Loucy (cell line): ENCODE measurements around the gene ADAM23.

Experiments
- H2AFZ ChIP-seq: fragments of 200-600 bp; sonication (generic); 2 replicates; pipeline ENCODE4 v1.6.0; 2016; ENCODE audit warnings: antibody characterized with exemption, mild to moderate bottlenecking, low read length, moderate library complexity
- H3F3A ChIP-seq: fragments of 200-600 bp; 2 replicates; pipeline ENCODE4 v1.6.0; 2016; ENCODE audit warnings: antibody characterized with exemption, low read depth, mild to moderate bottlenecking
- H3K27me3 ChIP-seq: fragments of 200-600 bp; sonication (generic); 2 replicates; pipeline ENCODE4 v1.6.1; 2014; ENCODE audit warnings: low read length, mild to moderate bottlenecking; ENCODE audit not compliant: insufficient read depth, poor library complexity, severe bottlenecking
- H3K36me3 ChIP-seq: fragments of 200-600 bp; sonication (generic); 2 replicates; pipeline ENCODE4 v1.6.1; 2016; ENCODE audit warnings: low read length; ENCODE audit not compliant: insufficient read depth
- H3K4me1 ChIP-seq: fragments of 200-600 bp; sonication (generic); 2 replicates; pipeline ENCODE4 v1.5.1; 2014; ENCODE audit warnings: low read length, mild to moderate bottlenecking; ENCODE audit not compliant: insufficient read depth, poor library complexity, severe bottlenecking
- H3K4me2 ChIP-seq: fragments of 200-600 bp; sonication (generic); 2 replicates; pipeline ENCODE4 v1.6.0; 2014; ENCODE audit warnings: antibody characterized with exemption, low read length, low read depth, mild to moderate bottlenecking; ENCODE audit not compliant: poor library complexity, severe bottlenecking
- H3K4me3 ChIP-seq: fragments of 200-600 bp; sonication (generic); 2 replicates; pipeline ENCODE4 v1.5.1; 2014; ENCODE audit warnings: low read length, mild to moderate bottlenecking, mixed read lengths; ENCODE audit not compliant: poor library complexity, severe bottlenecking
- H3K79me2 ChIP-seq: fragments of 200-600 bp; sonication (generic); 2 replicates; pipeline ENCODE4 v1.6.1; 2014; ENCODE audit warnings: low read length; ENCODE audit not compliant: insufficient read depth
- H3K9ac ChIP-seq: fragments of 200-600 bp; sonication (generic); 2 replicates; pipeline ENCODE4 v1.6.0; 2014; ENCODE audit warnings: mild to moderate bottlenecking, low read depth, low read length, moderate library complexity; ENCODE audit not compliant: poor library complexity, severe bottlenecking
- H3K9me2 ChIP-seq: fragments of 200-600 bp; sonication (generic); replicated peaks from 2 replicates; pipeline ENCODE4 v1.6.1; 2016; ENCODE audit warnings: low read depth, low read length, mixed read lengths
- H3K9me3 ChIP-seq: fragments of 200-600 bp; sonication (generic); 2 replicates; pipeline ENCODE4 v1.6.1; 2014; ENCODE audit warnings: mild to moderate bottlenecking, antibody characterized with exemption, low read length, low read depth; ENCODE audit not compliant: insufficient read depth
- H4K20me1 ChIP-seq: fragments of 200-600 bp; sonication (generic); 2 replicates; pipeline ENCODE4 v1.6.0; 2014; ENCODE audit warnings: antibody characterized with exemption, low read length, mild to moderate bottlenecking; ENCODE audit not compliant: insufficient read depth, poor library complexity, severe bottlenecking
- EZH2phosphoT487 ChIP-seq: fragments of 200-600 bp; IDR thresholded peaks from 2 replicates; pipeline ENCODE4 v1.6.1; 2018; ENCODE audit warnings: antibody characterized with exemption, mild to moderate bottlenecking, moderate library complexity, borderline replicate concordance
- TF ChIP-seq, protein P1 (sequence below): fragments of 200-600 bp; sonication (generic); conservative IDR thresholded peaks from 2 replicates; pipeline ENCODE4 v1.5.1; 2014; ENCODE audit warnings: mild to moderate bottlenecking, antibody characterized with exemption, low read length

ADAM23 gene

GRCh38 chr2:206657087-206657486 lies 213.8 kb downstream of the ADAM23 start:
- no peaks in the 10 kb centered on the region for H3K27me3 ChIP-seq
- no peak overlapping the region for H3K4me2 ChIP-seq
- TF ChIP-seq, protein P1, sequence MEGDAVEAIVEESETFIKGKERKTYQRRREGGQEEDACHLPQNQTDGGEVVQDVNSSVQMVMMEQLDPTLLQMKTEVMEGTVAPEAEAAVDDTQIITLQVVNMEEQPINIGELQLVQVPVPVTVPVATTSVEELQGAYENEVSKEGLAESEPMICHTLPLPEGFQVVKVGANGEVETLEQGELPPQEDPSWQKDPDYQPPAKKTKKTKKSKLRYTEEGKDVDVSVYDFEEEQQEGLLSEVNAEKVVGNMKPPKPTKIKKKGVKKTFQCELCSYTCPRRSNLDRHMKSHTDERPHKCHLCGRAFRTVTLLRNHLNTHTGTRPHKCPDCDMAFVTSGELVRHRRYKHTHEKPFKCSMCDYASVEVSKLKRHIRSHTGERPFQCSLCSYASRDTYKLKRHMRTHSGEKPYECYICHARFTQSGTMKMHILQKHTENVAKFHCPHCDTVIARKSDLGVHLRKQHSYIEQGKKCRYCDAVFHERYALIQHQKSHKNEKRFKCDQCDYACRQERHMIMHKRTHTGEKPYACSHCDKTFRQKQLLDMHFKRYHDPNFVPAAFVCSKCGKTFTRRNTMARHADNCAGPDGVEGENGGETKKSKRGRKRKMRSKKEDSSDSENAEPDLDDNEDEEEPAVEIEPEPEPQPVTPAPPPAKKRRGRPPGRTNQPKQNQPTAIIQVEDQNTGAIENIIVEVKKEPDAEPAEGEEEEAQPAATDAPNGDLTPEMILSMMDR = no peak
- TF ChIP-seq EZH2phosphoT487 = no peak
- no peaks in the 10 kb centered on the region for H3K9me3 ChIP-seq
- H2AFZ ChIP-seq = no peak overlapping the region
- no peaks in the 10 kb centered on the region for H3K9me2 ChIP-seq
- no peak overlapping the region for H3K9ac ChIP-seq
- no peaks in the 10 kb centered on the region for H3K36me3 ChIP-seq
- H3K4me1 ChIP-seq = no peaks in the 10 kb centered on the region
- no peaks in the 10 kb centered on the region for H3F3A ChIP-seq
- H4K20me1 ChIP-seq = no peaks in the 10 kb centered on the region
- no peak overlapping the region for H3K4me3 ChIP-seq
- no peaks in the 10 kb centered on the region for H3K79me2 ChIP-seq

GRCh38 chr2:206665251-206665650 lies 221.9 kb downstream of the ADAM23 start:
- no peaks in the 10 kb centered on the region for H4K20me1 ChIP-seq
- H3K27me3 ChIP-seq = no peaks in the 10 kb centered on the region
- no peak overlapping the region for H3K4me2 ChIP-seq
- H3K36me3 ChIP-seq = no peaks in the 10 kb centered on the region
- no peaks in the 10 kb centered on the region for H3K4me1 ChIP-seq
- H3K79me2 ChIP-seq = no peaks in the 10 kb centered on the region
- no peak overlapping the region for H3K9ac ChIP-seq
- no peak overlapping the region for H3K4me3 ChIP-seq
- no peaks in the 10 kb centered on the region for H3K9me3 ChIP-seq
- no peak overlapping the region for H2AFZ ChIP-seq
- no peaks in the 10 kb centered on the region for H3F3A ChIP-seq
- TF ChIP-seq EZH2phosphoT487 = no peak
- TF ChIP-seq, protein P1 = no peak
- H3K9me2 ChIP-seq = no peaks in the 10 kb centered on the region
